ENCODE data around the gene BRF1.

BRF1 gene

GRCh38 chr14:105229099-105229655 lies 71.6 kb downstream of the BRF1 start:
- H3K36me3 ChIP-seq (ENCODE audit: insufficient read depth, low read length): peaks cover 6% of the 10 kb centered on the region; the same call in 1 of the 2 replicates
- no peak for DNase-seq (ENCODE audit: low read depth, low spot score)
- no peak overlapping the region for H3K4me3 ChIP-seq
- no peak for TF ChIP-seq FOXP2 (optimal IDR thresholded peaks at IDR 0.05; ENCODE audit: control extremely low read depth, extremely low read length, insufficient read depth)
- no peak for TF ChIP-seq EZH2 (IDR thresholded peaks at IDR 0.05)
- no peak for TF ChIP-seq POLR2AphosphoS5 (IDR thresholded peaks at IDR 0.05; ENCODE audit: borderline replicate concordance, low read depth, low read length)
- H3K27ac ChIP-seq: no peak overlapping the region
- no peaks in the 10 kb centered on the region for H3K9me3 ChIP-seq (ENCODE audit: low read depth, low read length)
- no peak overlapping the region for H3K9ac ChIP-seq (ENCODE audit: insufficient read length)

GRCh38 chr14:105228562-105228961 lies 72.2 kb downstream of the BRF1 start:
- H3K27ac ChIP-seq: no peak overlapping the region
- TF ChIP-seq POLR2AphosphoS5 (IDR thresholded peaks at IDR 0.05; ENCODE audit: borderline replicate concordance, low read depth, low read length): no peak
- no peak for TF ChIP-seq FOXP2 (optimal IDR thresholded peaks at IDR 0.05; ENCODE audit: control extremely low read depth, extremely low read length, insufficient read depth)
- no peak for TF ChIP-seq EZH2 (IDR thresholded peaks at IDR 0.05)
- no peak overlapping the region for H3K9ac ChIP-seq (ENCODE audit: insufficient read length)
- no peak for DNase-seq (ENCODE audit: low read depth, low spot score)
- peaks cover 8% of the 10 kb centered on the region; the same call in 1 of the 2 replicates for H3K36me3 ChIP-seq (ENCODE audit: insufficient read depth, low read length)
- H3K9me3 ChIP-seq (ENCODE audit: low read depth, low read length): no peaks in the 10 kb centered on the region
- no peak overlapping the region for H3K4me3 ChIP-seq

GRCh38 chr14:105227346-105227745 lies 73.5 kb downstream of the BRF1 start:
- H3K9ac ChIP-seq (ENCODE audit: insufficient read length): no peak overlapping the region
- no peaks in the 10 kb centered on the region for H3K9me3 ChIP-seq (ENCODE audit: low read depth, low read length)
- DNase-seq (ENCODE audit: low read depth, low spot score): no peak
- H3K27ac ChIP-seq: no peak overlapping the region
- no peak overlapping the region for H3K4me3 ChIP-seq
- no peak for TF ChIP-seq EZH2 (IDR thresholded peaks at IDR 0.05)
- no peak for TF ChIP-seq POLR2AphosphoS5 (IDR thresholded peaks at IDR 0.05; ENCODE audit: borderline replicate concordance, low read depth, low read length)
- TF ChIP-seq FOXP2 (optimal IDR thresholded peaks at IDR 0.05; ENCODE audit: control extremely low read depth, extremely low read length, insufficient read depth): no peak
- peaks cover 8% of the 10 kb centered on the region; the same call in 1 of the 2 replicates for H3K36me3 ChIP-seq (ENCODE audit: insufficient read depth, low read length)

GRCh38 chr14:105226198-105226597 lies 74.6 kb downstream of the BRF1 start:
- Histone ChIP-seq H3K4me3 (no peak overlapping the region), H3K9ac (ENCODE audit: insufficient read length) (no peak overlapping the region), H3K36me3 (ENCODE audit: insufficient read depth, low read length) (peaks cover 8% of the 10 kb centered on the region; the same call in 1 of the 2 replicates), H3K27ac (no peak overlapping the region), H3K9me3 (ENCODE audit: low read depth, low read length) (no peaks in the 10 kb centered on the region)
- DNase-seq (ENCODE audit: low read depth, low spot score): no peak
- TF ChIP-seq FOXP2 (optimal IDR thresholded peaks at IDR 0.05; ENCODE audit: control extremely low read depth, extremely low read length, insufficient read depth) (no peak), EZH2 (IDR thresholded peaks at IDR 0.05) (no peak), POLR2AphosphoS5 (IDR thresholded peaks at IDR 0.05; ENCODE audit: borderline replicate concordance, low read depth, low read length) (no peak)

- H3K36me3 ChIP-seq (ENCODE audit: insufficient read depth, low read length): peaks cover 8% of the 10 kb centered on the region; the same call in 1 of the 2 replicates
- no peak overlapping the region for H3K4me3 ChIP-seq
- no peaks in the 10 kb centered on the region for H3K9me3 ChIP-seq (ENCODE audit: low read depth, low read length)
- TF ChIP-seq FOXP2 (optimal IDR thresholded peaks at IDR 0.05; ENCODE audit: control extremely low read depth, extremely low read length, insufficient read depth) (no peak), EZH2 (IDR thresholded peaks at IDR 0.05) (no peak), POLR2AphosphoS5 (IDR thresholded peaks at IDR 0.05; ENCODE audit: borderline replicate concordance, low read depth, low read length) (no peak)
- no peak overlapping the region for H3K27ac ChIP-seq
- DNase-seq (ENCODE audit: low read depth, low spot score): no peak
- H3K9ac ChIP-seq (ENCODE audit: insufficient read length): no peak overlapping the region
Measured at GRCh38 chr14:105224845-105225570, 75.8 kb downstream of the BRF1 start.

GRCh38 chr14:105223770-105224544 lies 76.8 kb downstream of the BRF1 start:
- Histone ChIP-seq H3K9me3 (ENCODE audit: low read depth, low read length) (no peaks in the 10 kb centered on the region), H3K9ac (ENCODE audit: insufficient read length) (no peak overlapping the region), H3K4me3 (no peak overlapping the region), H3K27ac (no peak overlapping the region), H3K36me3 (ENCODE audit: insufficient read depth, low read length) (peaks cover 8% of the 10 kb centered on the region; the same call in 1 of the 2 replicates)
- DNase-seq (ENCODE audit: low read depth, low spot score): no peak
- TF ChIP-seq POLR2AphosphoS5 (IDR thresholded peaks at IDR 0.05; ENCODE audit: borderline replicate concordance, low read depth, low read length): no peak
- TF ChIP-seq FOXP2 (optimal IDR thresholded peaks at IDR 0.05; ENCODE audit: control extremely low read depth, extremely low read length, insufficient read depth): no peak
- TF ChIP-seq EZH2 (IDR thresholded peaks at IDR 0.05): no peak

GRCh38 chr14:105223260-105223659 lies 77.5 kb downstream of the BRF1 start:
- TF ChIP-seq POLR2AphosphoS5 (IDR thresholded peaks at IDR 0.05; ENCODE audit: borderline replicate concordance, low read depth, low read length) (no peak), FOXP2 (optimal IDR thresholded peaks at IDR 0.05; ENCODE audit: control extremely low read depth, extremely low read length, insufficient read depth) (no peak), EZH2 (IDR thresholded peaks at IDR 0.05) (no peak)

GRCh38 chr14:105221598-105222178 lies 79.1 kb downstream of the BRF1 start:
- Histone ChIP-seq H3K27ac (no peak overlapping the region), H3K4me3 (no peak overlapping the region), H3K9ac (ENCODE audit: insufficient read length) (no peak overlapping the region), H3K36me3 (ENCODE audit: insufficient read depth, low read length) (peaks cover 8% of the 10 kb centered on the region; the same call in 1 of the 2 replicates), H3K9me3 (ENCODE audit: low read depth, low read length) (no peaks in the 10 kb centered on the region)
- DNase-seq (ENCODE audit: low read depth, low spot score): no peak
- TF ChIP-seq POLR2AphosphoS5 (IDR thresholded peaks at IDR 0.05; ENCODE audit: borderline replicate concordance, low read depth, low read length) (no peak), EZH2 (IDR thresholded peaks at IDR 0.05) (no peak), FOXP2 (optimal IDR thresholded peaks at IDR 0.05; ENCODE audit: control extremely low read depth, extremely low read length, insufficient read depth) (no peak)

More at GRCh38 chr14:105223260-105223659, 77.5 kb downstream of the BRF1 start:
- Histone ChIP-seq H3K27ac (no peak overlapping the region), H3K36me3 (ENCODE audit: insufficient read depth, low read length) (peaks cover 8% of the 10 kb centered on the region; the same call in 1 of the 2 replicates), H3K9me3 (ENCODE audit: low read depth, low read length) (no peaks in the 10 kb centered on the region), H3K9ac (ENCODE audit: insufficient read length) (no peak overlapping the region), H3K4me3 (no peak overlapping the region)
- DNase-seq (ENCODE audit: low read depth, low spot score): no peak

Data from SK-N-MC (cell line).